ENCODE results near the gene MMP14. TPM values are rescaled to one million over a fixed set of nuclear protein-coding genes. Genes with fewer than 3 reads are reported as not detected.

Gene MMP14
- total and polyA plus RNA-seq, 2 experiments from 2014 or later: 21.4 to 160 TPM

DNA sequence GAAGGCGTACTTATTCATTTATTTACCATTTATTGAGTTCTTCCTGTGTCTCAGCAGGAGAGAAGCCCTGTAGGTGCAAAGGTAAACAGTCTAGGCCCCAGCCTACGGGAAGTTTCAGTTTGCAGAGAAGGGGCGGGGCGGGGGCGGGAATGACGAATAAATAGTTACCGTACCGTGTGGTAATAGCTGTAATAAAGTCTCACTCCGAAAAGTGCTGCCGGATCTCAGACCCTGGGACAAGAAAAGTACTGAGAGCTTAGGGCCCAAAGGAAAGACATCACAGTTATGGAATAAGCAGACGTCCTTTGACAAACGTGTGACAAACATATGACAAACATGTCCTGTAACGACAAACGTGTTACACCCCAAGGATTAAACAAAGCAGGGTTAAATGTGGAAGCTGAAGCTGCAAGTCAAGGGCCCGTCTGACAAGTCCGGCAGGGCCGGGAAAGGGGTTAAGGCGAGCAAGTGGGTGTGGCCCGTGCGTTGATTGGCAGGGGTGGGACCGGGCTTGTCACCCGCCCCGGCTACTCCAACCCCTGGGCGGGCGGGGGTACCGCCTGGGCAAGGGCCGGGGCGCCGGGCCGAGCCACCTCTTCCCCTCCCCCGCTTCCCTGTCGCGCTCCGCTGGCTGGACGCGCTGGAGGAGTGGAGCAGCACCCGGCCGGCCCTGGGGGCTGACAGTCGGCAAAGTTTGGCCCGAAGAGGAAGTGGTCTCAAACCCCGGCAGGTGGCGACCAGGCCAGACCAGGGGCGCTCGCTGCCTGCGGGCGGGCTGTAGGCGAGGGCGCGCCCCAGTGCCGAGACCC is 35.0 kb downstream of the MMP14 start, which contains the start of gene LRP10:
Gene LRP10, plus strand, starts transcription at position 517 of the 809 bp plus-strand sequence. CDS start 564 bp downstream, outside the sequence.
- peak within 1 kb of the TSS; percentile 100 for H3K27ac ChIP-seq
- no peaks in the 10 kb centered on the region for H3K27me3 ChIP-seq
- 1% methylated on average over 27 of the region's 50 CpGs for WGBS (ENCODE audit: low lambda C conversion rate, missing lambda C conversion rate)
- DNase-seq (ENCODE audit: low spot score): peak; percentile 95
- peak within 1 kb of the TSS; percentile 76 for H3K4me3 ChIP-seq
- H3K36me3 ChIP-seq (replicated peaks; ENCODE audit: insufficient read depth, low read depth): no peaks in the 10 kb centered on the region
- TF ChIP-seq EZH2 (IDR thresholded peaks at IDR 0.05; ENCODE audit: borderline replicate concordance): no peak
- TF ChIP-seq EZH2phosphoT487 (IDR thresholded peaks at IDR 0.05; ENCODE audit: low read depth, severe bottlenecking, unreplicated experiment): no peak
- no peak for TF ChIP-seq CTCF (IDR thresholded peaks at IDR 0.05; ENCODE audit: poor library complexity)
- H3K79me2 ChIP-seq: peaks cover 22% of the 10 kb centered on the region
- H3K9me2 ChIP-seq (replicated peaks; ENCODE audit: insufficient read depth): no peaks in the 10 kb centered on the region
- no peaks in the 10 kb centered on the region for H3K9me3 ChIP-seq (ENCODE audit: low read depth)
- H3K4me2 ChIP-seq: peak within 1 kb of the TSS; percentile 79
- peaks cover 15% of the 10 kb centered on the region for H3K4me1 ChIP-seq (ENCODE audit: insufficient read depth)
- H4K20me1 ChIP-seq (ENCODE audit: insufficient read depth, poor library complexity, severe bottlenecking): no peaks in the 10 kb centered on the region
- H2AFZ ChIP-seq: peak within 1 kb of the TSS; percentile 63

DNA sequence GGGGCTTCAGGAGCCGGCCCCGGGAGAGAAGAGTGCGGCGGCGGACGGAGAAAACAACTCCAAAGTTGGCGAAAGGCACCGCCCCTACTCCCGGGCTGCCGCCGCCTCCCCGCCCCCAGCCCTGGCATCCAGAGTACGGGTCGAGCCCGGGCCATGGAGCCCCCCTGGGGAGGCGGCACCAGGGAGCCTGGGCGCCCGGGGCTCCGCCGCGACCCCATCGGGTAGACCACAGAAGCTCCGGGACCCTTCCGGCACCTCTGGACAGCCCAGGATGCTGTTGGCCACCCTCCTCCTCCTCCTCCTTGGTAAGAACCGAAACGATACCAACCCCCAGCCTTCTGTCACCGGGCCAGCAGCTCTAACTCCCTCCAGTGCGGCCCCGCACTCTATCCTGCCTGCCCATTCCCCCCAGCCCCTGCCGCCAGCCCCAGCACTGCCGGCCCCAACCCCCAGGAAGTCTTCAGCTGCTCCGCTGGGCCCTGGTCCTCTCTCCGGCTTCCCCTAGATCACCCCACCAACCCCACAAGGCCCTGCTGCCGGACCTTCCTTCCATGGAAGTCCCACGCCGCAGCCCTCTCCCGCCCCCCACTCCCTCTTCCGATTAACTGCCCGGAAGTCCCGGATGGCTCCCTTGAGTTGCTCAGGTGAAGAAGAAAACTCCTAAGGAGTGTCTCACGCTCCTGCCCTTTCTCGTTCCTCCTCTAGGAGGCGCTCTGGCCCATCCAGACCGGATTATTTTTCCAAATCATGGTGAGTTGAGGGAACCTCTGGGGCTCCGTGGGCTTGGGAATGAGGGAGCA is 35.8 kb downstream of the MMP14 start:
- 2% methylated on average over 27 of the region's 45 CpGs for WGBS (ENCODE audit: low lambda C conversion rate, missing lambda C conversion rate)

GRCh38 chr14:22872833-22873520 is 36.6 kb downstream of the MMP14 start:
- 64% methylated on average over 10 of the region's 10 CpGs for WGBS (ENCODE audit: low lambda C conversion rate, missing lambda C conversion rate)
- no peaks in the 10 kb centered on the region for H4K20me1 ChIP-seq (ENCODE audit: insufficient read depth, poor library complexity, severe bottlenecking)
- no peaks in the 10 kb centered on the region for H3K9me2 ChIP-seq (replicated peaks; ENCODE audit: insufficient read depth)
- TF ChIP-seq CTCF (IDR thresholded peaks at IDR 0.05; ENCODE audit: poor library complexity) (no peak), EZH2 (IDR thresholded peaks at IDR 0.05; ENCODE audit: borderline replicate concordance) (no peak), EZH2phosphoT487 (IDR thresholded peaks at IDR 0.05; ENCODE audit: low read depth, severe bottlenecking, unreplicated experiment) (no peak)
- H3K9me3 ChIP-seq (ENCODE audit: low read depth): no peaks in the 10 kb centered on the region
- H3K27me3 ChIP-seq: no peaks in the 10 kb centered on the region
- peaks cover 22% of the 10 kb centered on the region for H3K79me2 ChIP-seq
- peak overlapping the region; percentile 2 for H2AFZ ChIP-seq
- no peaks in the 10 kb centered on the region for H3K36me3 ChIP-seq (replicated peaks; ENCODE audit: insufficient read depth, low read depth)
- H3K4me1 ChIP-seq (ENCODE audit: insufficient read depth): peaks cover 15% of the 10 kb centered on the region
- H3K27ac ChIP-seq: peak overlapping the region; percentile 100
- H3K4me3 ChIP-seq: peak overlapping the region; percentile 76
- no peak for DNase-seq (ENCODE audit: low spot score)
- peak overlapping the region; percentile 79 for H3K4me2 ChIP-seq

More for the DNA sequence above, 35.8 kb downstream of the MMP14 start:
- H3K9me3 ChIP-seq (ENCODE audit: low read depth): no peaks in the 10 kb centered on the region
- peak overlapping the region; percentile 76 for H3K4me3 ChIP-seq
- peak; percentile 97 for TF ChIP-seq CTCF (IDR thresholded peaks at IDR 0.05; ENCODE audit: poor library complexity)
- no peak for TF ChIP-seq EZH2phosphoT487 (IDR thresholded peaks at IDR 0.05; ENCODE audit: low read depth, severe bottlenecking, unreplicated experiment)
- DNase-seq (ENCODE audit: low spot score): peak; percentile 92
- peaks cover 22% of the 10 kb centered on the region for H3K79me2 ChIP-seq
- H3K27ac ChIP-seq: peak overlapping the region; percentile 100
- H3K4me1 ChIP-seq (ENCODE audit: insufficient read depth): peaks cover 15% of the 10 kb centered on the region
- no peaks in the 10 kb centered on the region for H3K36me3 ChIP-seq (replicated peaks; ENCODE audit: insufficient read depth, low read depth)
- no peaks in the 10 kb centered on the region for H3K27me3 ChIP-seq
- peak overlapping the region; percentile 79 for H3K4me2 ChIP-seq
- peak overlapping the region; percentile 57 for H2AFZ ChIP-seq
- no peaks in the 10 kb centered on the region for H4K20me1 ChIP-seq (ENCODE audit: insufficient read depth, poor library complexity, severe bottlenecking)
- no peaks in the 10 kb centered on the region for H3K9me2 ChIP-seq (replicated peaks; ENCODE audit: insufficient read depth)

All from hepatocyte (in vitro differentiated cells).